ENCODE data around the gene RFX3. TPM values are rescaled to one million over a fixed set of nuclear protein-coding genes. Genes with fewer than 3 reads are reported as not detected.

Gene RFX3
- polyA plus RNA-seq, 1 donor: 9.8 TPM

DNA sequence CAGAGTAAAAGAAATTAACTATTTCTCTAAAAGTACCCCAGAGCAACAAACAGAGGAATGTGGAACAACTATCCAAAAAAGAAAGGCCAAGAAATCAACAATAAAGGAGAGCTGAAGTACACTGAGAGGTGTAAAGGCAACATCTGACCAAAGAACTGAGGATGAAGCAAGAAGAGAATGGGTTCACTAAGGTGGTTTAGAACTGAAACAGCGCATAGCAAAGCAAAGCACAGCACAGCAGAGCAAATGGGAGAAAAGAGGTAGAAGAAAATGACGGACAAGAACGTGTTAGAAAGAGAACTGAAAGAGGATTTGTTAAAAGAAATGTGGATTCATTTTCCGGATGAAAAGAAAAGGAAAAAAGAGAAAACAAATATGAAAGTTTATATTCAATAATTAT, 25.8 kb downstream of the RFX3 start:
- Histone ChIP-seq H3K4me3 (ENCODE audit: low read length) (no peak overlapping the region), H3K9me3 (ENCODE audit: control insufficient read depth, low read depth, low read length) (no peaks in the 10 kb centered on the region), H3K27ac (ENCODE audit: low read length) (no peak overlapping the region), H3K4me1 (ENCODE audit: control insufficient read depth, insufficient read depth, low read length) (no peaks in the 10 kb centered on the region), H3K27me3 (ENCODE audit: control insufficient read depth, insufficient read depth, low read length) (no peaks in the 10 kb centered on the region), H3K36me3 (ENCODE audit: control insufficient read depth, insufficient read depth, low read length) (no peaks in the 10 kb centered on the region)
- WGBS (ENCODE audit: insufficient coverage, low lambda C conversion rate): 92% methylated on average over 4 of the region's 4 CpGs
- DNase-seq: no peak

DNA sequence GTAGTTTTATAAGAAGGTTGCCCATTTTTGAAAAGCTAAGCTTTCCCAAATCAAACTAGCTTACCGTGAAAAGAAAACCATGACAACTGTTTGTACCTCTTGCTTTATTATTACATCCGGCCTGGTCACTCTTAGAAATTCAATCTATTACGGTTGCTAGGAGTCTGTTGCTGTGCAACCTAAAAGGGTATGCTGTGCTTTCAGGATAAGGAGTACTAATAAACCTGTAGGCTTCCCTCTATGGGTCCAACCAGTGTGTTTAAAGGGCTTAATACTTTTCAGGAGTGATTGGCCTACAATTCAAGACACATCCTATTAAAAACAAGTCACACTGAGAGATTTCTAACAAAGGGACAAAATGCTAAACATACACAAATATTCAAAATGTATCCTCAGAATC, 27.1 kb downstream of the RFX3 start:
- Histone ChIP-seq H3K36me3 (ENCODE audit: control insufficient read depth, insufficient read depth, low read length) (no peaks in the 10 kb centered on the region), H3K9me3 (ENCODE audit: control insufficient read depth, low read depth, low read length) (no peaks in the 10 kb centered on the region), H3K27me3 (ENCODE audit: control insufficient read depth, insufficient read depth, low read length) (no peaks in the 10 kb centered on the region), H3K4me3 (ENCODE audit: low read length) (no peak overlapping the region), H3K4me1 (ENCODE audit: control insufficient read depth, insufficient read depth, low read length) (no peaks in the 10 kb centered on the region), H3K27ac (ENCODE audit: low read length) (no peak overlapping the region)
- peak; percentile 6 to 27 for DNase-seq
- 71% methylated on average over 2 of the region's 3 CpGs for WGBS (ENCODE audit: insufficient coverage, low lambda C conversion rate)

DNA sequence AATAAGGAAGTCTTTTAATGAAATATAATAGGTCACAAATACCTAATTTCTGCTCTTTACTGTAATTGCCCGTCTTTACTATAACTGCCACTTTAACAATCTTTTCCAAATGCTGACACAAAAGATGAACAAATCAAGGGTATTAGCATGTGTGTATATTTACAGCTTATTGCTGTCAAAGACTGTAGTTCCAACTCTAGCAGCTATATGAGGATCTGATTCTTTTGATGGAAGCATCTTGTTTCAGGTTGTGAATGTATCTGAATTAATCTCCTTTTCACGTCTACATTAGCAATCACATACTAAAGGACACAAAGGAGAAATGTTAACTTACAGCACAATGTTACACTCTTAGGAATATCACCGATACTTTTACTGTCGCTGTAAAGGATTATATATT, 27.9 kb downstream of the RFX3 start:
- Histone ChIP-seq H3K4me1 (ENCODE audit: control insufficient read depth, insufficient read depth, low read length) (no peaks in the 10 kb centered on the region), H3K4me3 (ENCODE audit: low read length) (no peak overlapping the region), H3K9me3 (ENCODE audit: control insufficient read depth, low read depth, low read length) (no peaks in the 10 kb centered on the region), H3K27ac (ENCODE audit: low read length) (no peak overlapping the region), H3K27me3 (ENCODE audit: control insufficient read depth, insufficient read depth, low read length) (no peaks in the 10 kb centered on the region), H3K36me3 (ENCODE audit: control insufficient read depth, insufficient read depth, low read length) (no peaks in the 10 kb centered on the region)
- WGBS (ENCODE audit: insufficient coverage, low lambda C conversion rate): 92% methylated on average over 2 of the region's 4 CpGs
- DNase-seq: no peak

DNA sequence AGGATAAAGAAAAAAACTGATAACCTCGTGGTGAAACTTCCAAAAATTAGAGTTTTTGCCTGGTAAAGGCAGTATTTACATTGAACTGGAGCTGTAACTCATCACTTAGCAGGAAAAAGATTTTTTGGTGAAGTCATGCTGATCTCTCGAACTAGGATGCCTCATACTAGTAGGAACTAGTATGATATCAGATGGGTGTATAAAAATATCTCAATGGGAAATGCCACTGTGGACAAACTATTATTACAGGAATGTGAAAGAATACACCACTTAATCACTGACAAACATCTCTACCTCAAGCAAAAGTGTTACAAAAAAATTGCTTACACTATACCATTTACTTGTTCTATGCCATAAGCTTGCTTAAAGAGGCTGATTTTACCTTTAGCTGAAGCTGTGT, 28.4 kb downstream of the RFX3 start:
- DNase-seq: no peak
- no peaks in the 10 kb centered on the region for H3K4me1 ChIP-seq (ENCODE audit: control insufficient read depth, insufficient read depth, low read length)
- H3K9me3 ChIP-seq (ENCODE audit: control insufficient read depth, low read depth, low read length): no peaks in the 10 kb centered on the region
- no peak overlapping the region for H3K4me3 ChIP-seq (ENCODE audit: low read length)
- WGBS (ENCODE audit: insufficient coverage, low lambda C conversion rate): no CpG with 5 or more reads among the region's 2 CpGs
- no peaks in the 10 kb centered on the region for H3K27me3 ChIP-seq (ENCODE audit: control insufficient read depth, insufficient read depth, low read length)
- no peaks in the 10 kb centered on the region for H3K36me3 ChIP-seq (ENCODE audit: control insufficient read depth, insufficient read depth, low read length)
- no peak overlapping the region for H3K27ac ChIP-seq (ENCODE audit: low read length)

DNA sequence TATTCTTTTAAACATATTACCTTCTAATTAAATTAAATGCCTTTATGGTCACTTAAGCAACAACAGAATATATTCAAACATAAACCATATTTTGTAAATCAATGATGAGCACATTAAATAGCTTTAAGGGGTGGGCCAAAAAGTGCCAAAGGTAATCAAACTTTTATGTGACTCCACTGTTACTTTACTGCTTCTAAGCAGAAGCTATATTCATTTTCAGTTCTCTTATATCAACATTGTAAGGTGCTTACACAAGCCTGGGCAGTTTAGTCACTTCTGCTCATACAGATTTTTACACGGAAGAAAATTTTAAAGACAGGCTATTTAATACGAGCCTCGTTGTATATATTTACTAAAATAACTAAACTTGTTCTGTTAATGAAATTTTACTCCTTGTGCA, 29.9 kb downstream of the RFX3 start:
- no peaks in the 10 kb centered on the region for H3K4me1 ChIP-seq (ENCODE audit: control insufficient read depth, insufficient read depth, low read length)
- DNase-seq: no peak
- no peak overlapping the region for H3K4me3 ChIP-seq (ENCODE audit: low read length)
- H3K36me3 ChIP-seq (ENCODE audit: control insufficient read depth, insufficient read depth, low read length): no peaks in the 10 kb centered on the region
- no peak overlapping the region for H3K27ac ChIP-seq (ENCODE audit: low read length)
- no peaks in the 10 kb centered on the region for H3K27me3 ChIP-seq (ENCODE audit: control insufficient read depth, insufficient read depth, low read length)
- no peaks in the 10 kb centered on the region for H3K9me3 ChIP-seq (ENCODE audit: control insufficient read depth, low read depth, low read length)
- 80% methylated on average over 3 of the region's 3 CpGs for WGBS (ENCODE audit: insufficient coverage, low lambda C conversion rate)

DNA sequence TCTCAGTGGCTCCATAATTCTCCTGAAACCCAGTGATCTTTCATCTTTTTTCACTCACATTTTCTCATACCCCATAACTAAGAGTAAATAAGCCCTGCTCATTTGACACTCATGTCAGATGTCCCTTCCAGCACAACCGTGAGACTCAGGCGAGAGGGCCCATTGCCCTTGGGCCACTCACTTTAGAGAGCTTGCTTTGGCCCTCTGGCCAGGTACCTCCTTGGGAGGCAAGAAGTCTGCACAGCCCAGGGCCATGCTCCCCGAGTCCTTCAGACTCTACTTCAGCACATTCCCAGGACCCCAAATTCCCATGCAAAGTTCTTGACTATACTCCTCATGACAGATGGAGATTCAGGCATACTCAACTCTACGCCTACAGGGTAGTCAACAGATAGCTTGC, 33.6 kb downstream of the RFX3 start:
- Histone ChIP-seq H3K9me3 (ENCODE audit: control insufficient read depth, low read depth, low read length) (no peaks in the 10 kb centered on the region), H3K4me3 (ENCODE audit: low read length) (no peak overlapping the region), H3K36me3 (ENCODE audit: control insufficient read depth, insufficient read depth, low read length) (no peaks in the 10 kb centered on the region), H3K27me3 (ENCODE audit: control insufficient read depth, insufficient read depth, low read length) (no peaks in the 10 kb centered on the region), H3K4me1 (ENCODE audit: control insufficient read depth, insufficient read depth, low read length) (no peaks in the 10 kb centered on the region), H3K27ac (ENCODE audit: low read length) (no peak overlapping the region)
- no peak for DNase-seq
- no CpG with 5 or more reads among the region's 4 CpGs for WGBS (ENCODE audit: insufficient coverage, low lambda C conversion rate)

DNA sequence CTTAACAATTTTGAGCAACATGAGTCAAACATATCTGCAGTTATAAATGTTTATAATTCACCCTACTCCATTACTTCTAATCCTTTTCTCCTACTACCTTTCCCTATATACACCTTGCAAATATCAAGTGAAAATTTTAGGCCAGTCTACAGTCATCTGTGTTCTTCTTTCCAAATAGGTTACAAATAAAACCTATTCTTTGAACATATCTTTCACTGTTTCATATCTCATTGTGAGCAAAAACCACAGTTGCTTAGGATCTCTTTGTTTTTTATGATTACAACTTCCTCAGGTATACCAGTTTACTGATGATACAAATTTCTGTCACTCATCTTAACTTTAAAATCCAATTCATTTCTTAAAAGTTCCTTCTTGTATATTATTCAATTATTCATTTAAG, 34.4 kb downstream of the RFX3 start:
- Histone ChIP-seq H3K4me3 (ENCODE audit: low read length) (no peak overlapping the region), H3K36me3 (ENCODE audit: control insufficient read depth, insufficient read depth, low read length) (no peaks in the 10 kb centered on the region), H3K27me3 (ENCODE audit: control insufficient read depth, insufficient read depth, low read length) (no peaks in the 10 kb centered on the region), H3K27ac (ENCODE audit: low read length) (no peak overlapping the region), H3K4me1 (ENCODE audit: control insufficient read depth, insufficient read depth, low read length) (no peaks in the 10 kb centered on the region), H3K9me3 (ENCODE audit: control insufficient read depth, low read depth, low read length) (no peaks in the 10 kb centered on the region)
- DNase-seq: no peak

DNA sequence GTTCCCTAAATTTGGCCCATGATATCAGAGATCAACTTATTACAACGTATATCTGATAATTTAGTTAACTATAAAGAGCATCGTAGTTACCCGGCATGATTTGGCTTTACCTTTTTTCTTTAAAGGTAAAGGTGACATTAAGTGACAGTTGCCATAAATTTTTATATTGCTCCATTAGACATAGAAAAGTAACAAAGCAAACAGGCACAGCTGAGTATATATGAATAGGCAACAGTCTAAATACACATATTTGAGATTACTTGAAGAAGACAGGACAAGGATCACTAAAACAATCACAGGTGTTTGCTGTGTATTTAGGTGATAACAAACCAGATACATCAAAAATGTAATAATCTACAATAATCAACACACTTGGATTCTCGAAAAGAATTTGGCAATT, 34.8 kb downstream of the RFX3 start:
- no peak for DNase-seq
- Histone ChIP-seq H3K27me3 (ENCODE audit: control insufficient read depth, insufficient read depth, low read length) (no peaks in the 10 kb centered on the region), H3K36me3 (ENCODE audit: control insufficient read depth, insufficient read depth, low read length) (no peaks in the 10 kb centered on the region), H3K27ac (ENCODE audit: low read length) (no peak overlapping the region), H3K9me3 (ENCODE audit: control insufficient read depth, low read depth, low read length) (no peaks in the 10 kb centered on the region), H3K4me1 (ENCODE audit: control insufficient read depth, insufficient read depth, low read length) (no peaks in the 10 kb centered on the region), H3K4me3 (ENCODE audit: low read length) (no peak overlapping the region)
- WGBS (ENCODE audit: insufficient coverage, low lambda C conversion rate): no CpG with 5 or more reads among the region's 4 CpGs

DNA sequence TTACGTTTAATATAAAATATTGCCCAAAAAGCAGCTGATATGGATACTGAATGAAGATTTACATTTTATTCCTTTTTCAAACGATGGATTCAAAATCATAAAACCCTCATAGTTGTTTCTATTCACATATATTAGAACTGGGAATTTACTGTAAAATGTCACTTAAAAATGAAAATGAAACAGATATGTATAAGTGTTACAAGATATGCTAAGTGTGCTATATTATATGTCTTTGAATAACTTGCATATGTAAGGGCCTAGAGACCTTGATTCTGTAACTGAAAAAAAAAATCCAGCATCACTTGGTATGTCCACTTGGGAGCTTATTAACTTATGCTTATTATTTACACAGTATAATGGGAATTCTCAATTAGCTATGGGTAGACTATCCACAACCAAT, 43.2 kb downstream of the RFX3 start:
- 100% methylated on average over 1 of the region's 2 CpGs for WGBS (ENCODE audit: insufficient coverage, low lambda C conversion rate)
- H3K27me3 ChIP-seq (ENCODE audit: control insufficient read depth, insufficient read depth, low read length): no peaks in the 10 kb centered on the region

DNA sequence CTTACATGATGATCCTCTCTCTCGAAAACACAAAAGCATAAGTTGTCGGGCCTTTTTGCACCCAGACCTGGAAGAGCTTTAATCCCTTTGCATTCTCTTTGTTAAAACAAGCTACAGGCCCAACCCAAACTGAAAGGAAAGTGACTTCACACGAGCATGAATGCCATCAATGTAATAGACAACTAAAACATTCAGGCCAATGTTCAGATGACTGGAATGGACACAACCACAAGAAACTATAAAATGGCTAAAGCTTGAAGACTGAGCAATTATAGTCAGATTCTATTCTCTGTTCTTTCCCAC, 45.5 kb downstream of the RFX3 start:
- Histone ChIP-seq H3K4me3 (ENCODE audit: low read length) (no peak overlapping the region), H3K9me3 (ENCODE audit: control insufficient read depth, low read depth, low read length) (peaks cover 2% of the 10 kb centered on the region), H3K27ac (ENCODE audit: low read length) (no peak overlapping the region), H3K36me3 (ENCODE audit: control insufficient read depth, insufficient read depth, low read length) (peaks cover 10% of the 10 kb centered on the region), H3K4me1 (ENCODE audit: control insufficient read depth, insufficient read depth, low read length) (no peaks in the 10 kb centered on the region), H3K27me3 (ENCODE audit: control insufficient read depth, insufficient read depth, low read length) (no peaks in the 10 kb centered on the region)
- no peak for DNase-seq
- WGBS (ENCODE audit: insufficient coverage, low lambda C conversion rate): no CpG with 5 or more reads among the region's 3 CpGs

More for the DNA sequence above, 43.2 kb downstream of the RFX3 start:
- no peak for DNase-seq
- H3K36me3 ChIP-seq (ENCODE audit: control insufficient read depth, insufficient read depth, low read length): peaks cover 10% of the 10 kb centered on the region
- no peak overlapping the region for H3K27ac ChIP-seq (ENCODE audit: low read length)
- no peaks in the 10 kb centered on the region for H3K4me1 ChIP-seq (ENCODE audit: control insufficient read depth, insufficient read depth, low read length)
- no peaks in the 10 kb centered on the region for H3K9me3 ChIP-seq (ENCODE audit: control insufficient read depth, low read depth, low read length)
- H3K4me3 ChIP-seq (ENCODE audit: low read length): no peak overlapping the region

DNA sequence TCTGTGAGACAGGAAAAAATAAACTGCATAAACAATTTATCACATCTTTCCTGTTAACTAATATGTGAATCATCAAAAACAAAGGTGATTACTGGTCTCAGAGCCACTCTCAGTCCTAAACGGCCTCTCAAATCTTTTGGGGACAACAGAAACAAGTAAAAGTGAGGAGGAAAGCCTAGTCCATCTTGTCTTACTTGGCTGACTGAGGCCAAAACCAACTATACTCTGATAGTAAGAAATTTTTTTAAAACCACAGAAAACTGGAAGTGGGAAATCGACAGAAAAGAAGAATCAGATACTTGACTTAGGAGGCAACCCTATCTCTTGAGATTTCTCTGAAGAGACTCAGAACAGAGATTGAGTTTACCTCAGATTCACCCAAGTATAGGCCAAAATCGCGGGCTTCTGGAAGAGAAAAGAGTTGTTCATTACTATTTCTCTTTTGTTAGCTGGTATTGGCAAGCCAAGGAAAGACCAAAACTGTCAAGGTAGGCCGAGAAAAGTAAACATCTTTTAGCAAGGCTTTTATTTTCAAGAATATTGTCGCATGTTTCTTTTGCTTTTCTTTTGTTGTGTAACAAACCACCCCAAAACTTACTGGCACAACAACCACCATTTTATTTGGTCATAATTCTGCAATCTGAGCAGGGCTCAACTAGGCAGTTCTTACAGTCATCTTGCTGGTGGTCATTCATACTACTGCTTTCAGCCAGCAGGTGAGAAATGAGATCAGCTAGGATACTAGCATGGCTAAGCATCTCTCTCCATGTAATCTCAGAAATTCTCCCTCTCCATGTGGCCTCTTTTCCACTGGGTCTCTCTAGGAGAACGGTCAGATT, 46.1 kb downstream of the RFX3 start:
- WGBS (ENCODE audit: insufficient coverage, low lambda C conversion rate): 93% methylated on average over 2 of the region's 7 CpGs

More for the DNA sequence above, 46.1 kb downstream of the RFX3 start:
- peaks cover 2% of the 10 kb centered on the region for H3K9me3 ChIP-seq (ENCODE audit: control insufficient read depth, low read depth, low read length)
- H3K4me3 ChIP-seq (ENCODE audit: low read length): no peak overlapping the region
- no peaks in the 10 kb centered on the region for H3K4me1 ChIP-seq (ENCODE audit: control insufficient read depth, insufficient read depth, low read length)
- peaks cover 8% of the 10 kb centered on the region for H3K36me3 ChIP-seq (ENCODE audit: control insufficient read depth, insufficient read depth, low read length)
- no peak overlapping the region for H3K27ac ChIP-seq (ENCODE audit: low read length)
- no peaks in the 10 kb centered on the region for H3K27me3 ChIP-seq (ENCODE audit: control insufficient read depth, insufficient read depth, low read length)
- DNase-seq: no peak

Data from large intestine (tissue), 3 donors.